Sigmoid colon (tissue), 4 donors: ENCODE measurements around the gene TMEM263.

Source experiments
- CTCF ChIP-seq, 4 experiments: fragments of 450-650 bp in 3 of 4; fragments of 200-600 bp in 1 of 4; IDR thresholded peaks; one replicate each; pipeline ENCODE4 v1.5.1; 2016 to 2019; ENCODE audit warnings: antibody characterized with exemption in 4 of 4, mild to moderate bottlenecking in 3 of 4, moderate library complexity in 2 of 4
- EP300 ChIP-seq, 4 donors: sonication (generic); formaldehyde crosslinking; IDR thresholded peaks; one replicate each; pipeline ENCODE4 v1.6.1; 2017; ENCODE audit warnings: antibody characterized with exemption in 4 of 4
- POLR2A ChIP-seq, 2 donors: fragments of 450-650 bp; IDR thresholded peaks; one replicate each; pipeline ENCODE4 v1.6.1; 2016; ENCODE audit warnings: antibody characterized with exemption in 2 of 2, mild to moderate bottlenecking in 2 of 2, moderate library complexity in 2 of 2

GRCh38 chr12:106918746-106919145 is 37.0 kb upstream of the TMEM263 start:
- TF ChIP-seq EP300 (IDR thresholded peaks at IDR 0.05) (no peak), POLR2A (IDR thresholded peaks at IDR 0.05) (no peak), CTCF (IDR thresholded peaks at IDR 0.05) (no peak)
